IMR-90 (cell line): ENCODE results near the gene RMND5B. TPM values are rescaled to one million over a fixed set of nuclear protein-coding genes. Genes with fewer than 3 reads are reported as not detected.

Experiments used
- ATAC-seq: fragments of 200-7000 bp; cut with Tn5 transposase; 2 replicates; pipeline ENCODE4 v1.9.1; 2020; ENCODE audit warnings: low read depth, mild to moderate bottlenecking, moderate library complexity
- BruUV-seq: library from RNA; stranded (reverse); fragments of 400-500 nt; replicated peaks from 2 replicates; lab custom pipeline; 2021; lab: Mats Ljungman, UMichigan
- CTCF ChIA-PET: fragments of 300-600 bp; formaldehyde crosslinking; extraction: SDS; loops from one replicate; lab custom pipeline; 2021; ENCODE audit warnings: antibody characterized with exemption; lab: Yijun Ruan, JAX
- POLR2A ChIA-PET: fragments of 300-600 bp; sonication (Branson Sonifier 250); formaldehyde crosslinking; loops from one replicate; lab custom pipeline; 2022; ENCODE audit warnings: antibody characterized with exemption; ENCODE audit not compliant: unreplicated experiment; lab: Charles Lee
- DNase-seq: peaks from one replicate; pipeline ENCODE4 v3.0.0; 2013
- H2AFZ ChIP-seq: replicated peaks from 2 replicates; pipeline ENCODE3; 2013; ENCODE audit warnings: low read length, mild to moderate bottlenecking; ENCODE audit not compliant: poor library complexity
- H2AK5ac ChIP-seq: 2 replicates; pipeline ENCODE4 v1.6.1; 2013; ENCODE audit warnings: low read depth, low read length, inconsistent platforms
- H2AK9ac ChIP-seq: replicated peaks from 2 replicates; pipeline ENCODE3; 2013; ENCODE audit warnings: mild to moderate bottlenecking, low read depth, low read length, moderate library complexity; ENCODE audit not compliant: poor library complexity
- H2BK120ac ChIP-seq: 2 replicates; pipeline ENCODE4 v1.6.1; 2013; ENCODE audit warnings: low read depth, low read length, inconsistent platforms
- H2BK15ac ChIP-seq: 3 replicates; pipeline ENCODE4 v1.6.1; 2013; ENCODE audit warnings: low read depth, low read length, inconsistent platforms
- H2BK20ac ChIP-seq: 2 replicates; pipeline ENCODE4 v1.6.1; 2013; ENCODE audit warnings: low read depth, mild to moderate bottlenecking, inconsistent platforms, low read length, moderate library complexity
- H2BK5ac ChIP-seq: 2 replicates; pipeline ENCODE4 v1.6.1; 2013; ENCODE audit warnings: mild to moderate bottlenecking, low read depth, low read length, inconsistent platforms; ENCODE audit not compliant: poor library complexity, severe bottlenecking
- H3K14ac ChIP-seq: replicated peaks from 2 replicates; pipeline ENCODE4 v1.6.1; 2013; ENCODE audit warnings: low read depth, low read length, inconsistent platforms
- H3K18ac ChIP-seq: 2 replicates; pipeline ENCODE4 v1.6.1; 2013; ENCODE audit warnings: low read depth, low read length, control low read depth
- H3K23ac ChIP-seq: 2 replicates; pipeline ENCODE4 v1.6.1; 2013; ENCODE audit warnings: low read depth, low read length, inconsistent platforms
- H3K27ac ChIP-seq: 2 replicates; pipeline ENCODE4 v1.5.1; 2013; ENCODE audit warnings: mild to moderate bottlenecking, control low read depth, low read length; ENCODE audit not compliant: insufficient read depth
- H3K27me3 ChIP-seq: 2 replicates; pipeline ENCODE4 v1.6.1; 2013; ENCODE audit warnings: low read length; ENCODE audit not compliant: control insufficient read depth, insufficient read depth
- H3K36me3 ChIP-seq: 2 replicates; pipeline ENCODE4 v1.6.1; 2013; ENCODE audit warnings: low read length, mixed read lengths; ENCODE audit not compliant: control insufficient read depth, insufficient read depth
- H3K4ac ChIP-seq: 2 replicates; pipeline ENCODE4 v1.6.1; 2013; ENCODE audit warnings: low read depth, low read length, inconsistent platforms
- H3K4me1 ChIP-seq: 2 replicates; pipeline ENCODE4 v1.6.1; 2013; ENCODE audit warnings: low read length, mixed read lengths; ENCODE audit not compliant: control insufficient read depth, insufficient read depth
- H3K4me2 ChIP-seq: 2 replicates; pipeline ENCODE4 v1.6.1; 2013; ENCODE audit warnings: low read depth, mild to moderate bottlenecking, control low read depth, low read length, moderate library complexity
- H3K4me3 ChIP-seq: 2 replicates; pipeline ENCODE4 v1.5.1; 2013; ENCODE audit warnings: low read depth, mild to moderate bottlenecking, control low read depth, low read length, moderate library complexity; ENCODE audit not compliant: insufficient read depth
- H3K56ac ChIP-seq: 2 replicates; pipeline ENCODE4 v1.6.1; 2013; ENCODE audit warnings: low read length, inconsistent platforms; ENCODE audit not compliant: insufficient read depth; ENCODE audit errors: extremely low read depth
- H3K79me1 ChIP-seq, 2 experiments: 2 replicates each; pipeline ENCODE4 v1.6.1; 2013; ENCODE audit warnings: low read length in 2 of 2, inconsistent platforms in 1 of 2, low read depth in 1 of 2
- H3K9ac ChIP-seq: 2 replicates; pipeline ENCODE4 v1.6.1; 2013; ENCODE audit warnings: low read depth, low read length, control low read depth
- H3K9me1 ChIP-seq: 2 replicates; pipeline ENCODE4 v1.6.1; 2013; ENCODE audit warnings: low read length, inconsistent platforms; ENCODE audit not compliant: insufficient read depth
- H3K9me3 ChIP-seq: 2 replicates; pipeline ENCODE4 v1.6.1; 2013; ENCODE audit warnings: low read length; ENCODE audit not compliant: control insufficient read depth, insufficient read depth
- H4K20me1 ChIP-seq: 2 replicates; pipeline ENCODE4 v1.6.1; 2013; ENCODE audit warnings: low read length, inconsistent platforms; ENCODE audit not compliant: insufficient read depth
- H4K5ac ChIP-seq: 2 replicates; pipeline ENCODE4 v1.6.1; 2013; ENCODE audit warnings: mild to moderate bottlenecking, low read depth, low read length, control low read depth
- H4K8ac ChIP-seq, 2 experiments: 2 replicates each; pipeline ENCODE4 v1.6.1; 2013; ENCODE audit warnings: low read depth in 2 of 2, low read length in 2 of 2, control low read depth in 1 of 2, inconsistent platforms in 1 of 2
- H4K91ac ChIP-seq: 2 replicates; pipeline ENCODE4 v1.6.1; 2013; ENCODE audit warnings: low read depth, low read length, inconsistent platforms; ENCODE audit not compliant: insufficient read depth
- MAFK ChIP-seq: IDR thresholded peaks from 2 replicates; pipeline ENCODE4 v1.6.1; 2012; ENCODE audit warnings: low read depth, low read length, improper control_type of control experiment
- NFE2L2 ChIP-seq: fragments of 150-350 bp; IDR thresholded peaks from 2 replicates; pipeline ENCODE4 v1.6.1; 2016; ENCODE audit warnings: low read depth, mild to moderate bottlenecking, low read length
- RFX5 ChIP-seq: IDR thresholded peaks from 2 replicates; pipeline ENCODE4 v1.8.0; 2012; ENCODE audit warnings: low read depth, mild to moderate bottlenecking, low read length, moderate library complexity
- SMC3 ChIP-seq: fragments of 150-350 bp; IDR thresholded peaks from 2 replicates; pipeline ENCODE4 v1.6.1; 2016; ENCODE audit warnings: low read depth, mild to moderate bottlenecking, antibody characterized with exemption, low read length, moderate library complexity
- WGBS, 2 experiments: methylation state at CpG; one replicate each; pipeline versions ENCODE4 v1.1.5 to v1.1.7; 2013; ENCODE audit warnings: missing lambda C conversion rate in 2 of 2; ENCODE audit not compliant: insufficient read length in 1 of 2; ENCODE audit errors: extremely low coverage in 2 of 2; 5-methylcytosine and 5-hydroxymethylcytosine counted together
- dilution Hi-C: fragments of 300-500 bp; cut with HindIII; formaldehyde crosslinking; loops from one replicate; pipeline ENCODE4 v1.14.3; 2018; ENCODE audit warnings: low sequenced_read_pairs; ENCODE audit not compliant: unreplicated experiment
- in situ Hi-C: fragments of 300-500 bp; cut with MboI; formaldehyde crosslinking; loops from 3 replicates; pipeline ENCODE4 v1.14.3; 2019; ENCODE audit warnings: low sequenced_read_pairs, inconsistent platforms, mixed read lengths
- intact Hi-C: fragments of 100-400 bp; cut with micrococcal nuclease; formaldehyde crosslinking; loops from 2 replicates; pipeline ENCODE4 v1.10.0; 2022
- polyA plus RNA-seq, 3 experiments: library from polyadenylated mRNA; depleted of rRNA; stranded (reverse); fragments of >200 nt; gene quantifications; 2 replicates each; pipeline ENCODE4 v1.2.3, GENCODE V29; 2012; ENCODE audit warnings: low replicate concordance in 1 of 3
- total RNA-seq: library from RNA; depleted of rRNA; stranded (reverse); fragments of >200 nt; gene quantifications from 2 replicates; pipeline ENCODE4 v1.2.3, GENCODE V29; 2012
- TF ChIP-seq, protein P1 (sequence below): fragments of 150-350 bp; IDR thresholded peaks from 2 replicates; pipeline ENCODE4 v1.6.1; 2017; ENCODE audit warnings: mild to moderate bottlenecking, antibody characterized with exemption, low read length, low read depth

The RMND5B gene
- total and polyA plus RNA-seq, 2 of the 4 experiments (the other 2 are of a cell fraction), result 14.0 to 19.5 TPM

DNA sequence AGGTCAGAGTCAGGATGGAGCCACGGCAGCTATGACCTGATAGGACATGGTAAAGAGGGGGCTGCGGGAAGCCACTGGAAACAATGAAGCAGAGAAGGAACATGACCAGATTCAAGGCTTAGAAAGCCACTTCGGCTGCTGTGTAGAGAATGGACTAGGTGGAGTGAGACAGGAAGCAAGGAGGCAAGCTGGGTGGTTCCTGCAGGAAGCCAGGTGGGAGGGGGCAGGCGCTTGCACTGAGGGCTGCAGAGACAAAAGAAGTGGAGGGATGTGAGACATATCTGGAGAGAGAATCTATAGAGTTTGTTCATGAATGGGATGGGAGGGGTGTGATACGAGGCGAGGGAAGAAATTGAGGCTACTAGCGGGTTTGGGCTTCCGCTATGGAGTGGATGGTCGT is 36.5 kb upstream of the RMND5B start:
- no peak for ATAC-seq
- no peak overlapping the region for H3K56ac ChIP-seq
- H2AK5ac ChIP-seq, result no peak overlapping the region
- TF ChIP-seq SMC3 (no peak), RFX5 (no peak), NFE2L2 (no peak), MAFK (no peak)
- TF ChIP-seq, protein P1, sequence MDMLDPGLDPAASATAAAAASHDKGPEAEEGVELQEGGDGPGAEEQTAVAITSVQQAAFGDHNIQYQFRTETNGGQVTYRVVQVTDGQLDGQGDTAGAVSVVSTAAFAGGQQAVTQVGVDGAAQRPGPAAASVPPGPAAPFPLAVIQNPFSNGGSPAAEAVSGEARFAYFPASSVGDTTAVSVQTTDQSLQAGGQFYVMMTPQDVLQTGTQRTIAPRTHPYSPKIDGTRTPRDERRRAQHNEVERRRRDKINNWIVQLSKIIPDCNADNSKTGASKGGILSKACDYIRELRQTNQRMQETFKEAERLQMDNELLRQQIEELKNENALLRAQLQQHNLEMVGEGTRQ, result no peak
- H2BK15ac ChIP-seq, result no peak overlapping the region
- H3K9me3 ChIP-seq, result peaks cover 11% of the 10 kb centered on the region; the same call in 1 of the 2 replicates
- intact Hi-C loops (no loop called here), in situ Hi-C loops (no loop called here), dilution Hi-C loops (no loop called here)
- H4K8ac ChIP-seq, result no peak overlapping the region
- no peak overlapping the region for H3K4me3 ChIP-seq
- no peaks in the 10 kb centered on the region for H3K4me1 ChIP-seq
- H4K5ac ChIP-seq, result no peak overlapping the region
- no peak overlapping the region for H2AK9ac ChIP-seq
- no peak overlapping the region for H4K91ac ChIP-seq
- H2AFZ ChIP-seq, result no peak overlapping the region
- H3K9ac ChIP-seq, result no peak overlapping the region
- H3K9me1 ChIP-seq, result no peaks in the 10 kb centered on the region
- 75% methylated on average over 8 of the region's 9 CpGs; no CpG with 5 or more reads in 1 of the 2 experiments for WGBS, 2 experiments
- H3K79me1 ChIP-seq, result no peaks in the 10 kb centered on the region
- H2BK20ac ChIP-seq, result no peak overlapping the region
- no peak overlapping the region for H3K4me2 ChIP-seq
- H3K18ac ChIP-seq, result no peak overlapping the region
- CTCF ChIA-PET, result no interaction called here
- H3K4ac ChIP-seq, result no peak overlapping the region
- no peak overlapping the region for H2BK5ac ChIP-seq
- BruUV-seq, result no TSS peak
- no peak overlapping the region for H3K14ac ChIP-seq
- no peak for DNase-seq
- H3K23ac ChIP-seq, result no peak overlapping the region
- no peaks in the 10 kb centered on the region for H4K20me1 ChIP-seq
- H2BK120ac ChIP-seq, result no peak overlapping the region
- no peaks in the 10 kb centered on the region; the same call in 1 of the 2 replicates for H3K27me3 ChIP-seq
- POLR2A ChIA-PET, result no interaction called here
- no peaks in the 10 kb centered on the region for H3K36me3 ChIP-seq
- no peak overlapping the region for H3K27ac ChIP-seq
